Daoy (cell line): ENCODE data around the gene GRAMD1B. TPM values are rescaled to one million over a fixed set of nuclear protein-coding genes. Genes with fewer than 3 reads are reported as not detected.
A peak's percentile ranks its signal among the peaks of the same experiment; 100 is the strongest.
"Not testable (repeated sequence)": the region's sequence is repeated elsewhere in the genome, so short reads cannot be mapped to it uniquely, and the experiment has no call there.

Experiments used
- DNase-seq: peaks from one replicate; pipeline ENCODE4 v3.0.0-alpha.2; 2015; ENCODE audit warnings: low read depth
- total RNA-seq: library from RNA; depleted of rRNA; stranded (reverse); fragments of >200 nt; shearing (Covaris generic); gene quantifications from 2 replicates; pipeline ENCODE4 v1.2.3, GENCODE V29; 2014; rRNA removed

GRAMD1B gene
- total RNA-seq, 1 experiment from 2014 or later, result 4.1 TPM

- peak; percentile 51 for DNase-seq
These were observed 210.8 kb downstream of the GRAMD1B start for GRCh38 chr11:123640677-123641494.

GRCh38 chr11:123641495-123641840 lies 211.4 kb downstream of the GRAMD1B start:
- DNase-seq, result no peak

- DNase-seq, result no peak
These were observed 212.4 kb downstream of the GRAMD1B start for GRCh38 chr11:123642435-123642834.

- DNase-seq, result no peak
These were observed 215.4 kb downstream of the GRAMD1B start for GRCh38 chr11:123645286-123645975.

- DNase-seq, result no peak
These were observed 220.8 kb downstream of the GRAMD1B start for GRCh38 chr11:123650901-123651300.

GRCh38 chr11:123652599-123652998 lies 222.5 kb downstream of the GRAMD1B start:
- DNase-seq, result no peak

GRCh38 chr11:123653483-123653826 lies 223.4 kb downstream of the GRAMD1B start:
- DNase-seq, result no peak

- peak; percentile 62 for DNase-seq
These were observed 223.9 kb downstream of the GRAMD1B start for GRCh38 chr11:123653827-123654565.

GRCh38 chr11:123654566-123655081 lies 224.6 kb downstream of the GRAMD1B start, which contains the start of gene SCN3B:
SCN3B (minus strand) TSS chr11:123654624; CDS start chr11:123653801, 823 bp downstream.
- DNase-seq, result peak; percentile 85

- no peak for DNase-seq
These were observed 229.2 kb downstream of the GRAMD1B start for GRCh38 chr11:123659311-123659710.

GRCh38 chr11:123659965-123660364 lies 229.9 kb downstream of the GRAMD1B start:
- not testable (repeated sequence) for DNase-seq

GRCh38 chr11:123665306-123665705 lies 235.2 kb downstream of the GRAMD1B start:
- DNase-seq, result no peak

- no peak for DNase-seq
These were observed 240.0 kb downstream of the GRAMD1B start for GRCh38 chr11:123670081-123670480.

- no peak for DNase-seq
These were observed 241.5 kb downstream of the GRAMD1B start for GRCh38 chr11:123671534-123671933.

- DNase-seq, result no peak
These were observed 242.5 kb downstream of the GRAMD1B start for GRCh38 chr11:123672568-123672967.

- no peak for DNase-seq
These were observed 244.2 kb downstream of the GRAMD1B start for GRCh38 chr11:123674297-123674696.

Other genes with a start within 250 kb of the GRAMD1B start
- 20.8 and 29.1 TPM in 2 replicates for gene CLMP, start 235.0 kb upstream of the GRAMD1B start, total RNA-seq
- 0.24 and 0.34 TPM in 2 replicates for gene SCN3B, start 224.4 kb downstream of the GRAMD1B start, total RNA-seq